Stomach (tissue), 19 donors: Measurements from ENCODE around the gene RNASEL. TPM values are rescaled to one million over a fixed set of nuclear protein-coding genes. Genes with fewer than 3 reads are reported as not detected.
A peak's percentile ranks its signal among the peaks of the same experiment; 100 is the strongest.

Experiments
- DNase-seq, 2 donors: peaks; one replicate each; pipeline versions ENCODE4 v3.0.0 to v3.0.0-alpha.2; 2013 to 2019
- H3K27ac ChIP-seq, 5 donors: fragments of 200-600 bp in 4 of 5; sonication (generic) in 4 of 5; one replicate each; pipeline ENCODE4 v1.5.1; 2013 to 2019; ENCODE audit warnings: mild to moderate bottlenecking in 1 of 5, moderate library complexity in 1 of 5
- H3K27me3 ChIP-seq, 3 donors: fragments of 200-600 bp; sonication (generic); one replicate each; pipeline ENCODE4 v1.5.1; 2017 to 2019; ENCODE audit warnings: mixed run types in 1 of 3
- H3K36me3 ChIP-seq, 4 donors: fragments of 200-600 bp; sonication (generic); 1 replicate in 3 of 4; 2 replicates in 1 of 4; pipeline ENCODE4 v1.5.1; 2016 to 2019
- H3K4me1 ChIP-seq, 4 donors: fragments of 200-600 bp; sonication (generic); one replicate each; pipeline ENCODE4 v1.5.1; 2016 to 2019
- H3K4me3 ChIP-seq, 4 donors: fragments of 200-600 bp; sonication (generic) in 3 of 4; one replicate each; pipeline ENCODE4 v1.5.1; 2016 to 2019; ENCODE audit warnings: mild to moderate bottlenecking in 1 of 4
- H3K9me3 ChIP-seq, 4 donors: fragments of 200-600 bp; sonication (generic); one replicate each; pipeline ENCODE4 v1.5.1; 2016 to 2019
- EP300 ChIP-seq: sonication (generic); formaldehyde crosslinking; IDR thresholded peaks from one replicate; pipeline ENCODE4 v1.6.1; 2017; ENCODE audit warnings: antibody characterized with exemption
- POLR2A ChIP-seq, 4 donors: fragments of 450-650 bp; IDR thresholded peaks; one replicate each; pipeline ENCODE4 v1.6.1; 2016; ENCODE audit warnings: antibody characterized with exemption in 4 of 4, control low read depth in 2 of 4, mild to moderate bottlenecking in 1 of 4, moderate library complexity in 1 of 4
- POLR2AphosphoS5 ChIP-seq, 3 donors: sonication (generic); formaldehyde crosslinking; IDR thresholded peaks; one replicate each; pipeline ENCODE4 v1.6.1; 2016; ENCODE audit warnings: antibody characterized with exemption in 3 of 3
- WGBS, 5 donors: extraction: QIAGEN DNeasy Blood & Tissue Kit in 3 of 5; methylation state at CpG; one replicate each; pipeline versions ENCODE4 v1.1.5 to v1.1.7; 2013 to 2018; 5-methylcytosine and 5-hydroxymethylcytosine counted together
- intact Hi-C: fragments of 100-400 bp; cut with DNase I; formaldehyde crosslinking; loops from one replicate; pipeline ENCODE4 v1.15.1; 2023; ENCODE audit warnings: low total_unique reads
- long read RNA-seq, 10 donors: transcript quantifications; one replicate each; lab custom pipeline, GENCODE V29; 2026
- polyA plus RNA-seq, 3 donors: library from polyadenylated mRNA; stranded (reverse); fragments of 200-250 nt; gene quantifications; one replicate each; pipeline ENCODE4 v1.2.3, GENCODE V29; 2013
- total RNA-seq, 5 donors: library from RNA; depleted of rRNA; stranded (reverse); fragments of >200 nt; gene quantifications; one replicate each; pipeline versions ENCODE4 v1.1.0 to v1.2.3, GENCODE V29; 2014 to 2016
- TF ChIP-seq, protein P1 (sequence below), 7 experiments: fragments of 450-650 bp in 4 of 7; fragments of 200-600 bp in 3 of 7; sonication (generic) in 3 of 7; IDR thresholded peaks; one replicate each; pipeline ENCODE4 v1.5.1; 2016 to 2019; ENCODE audit warnings: antibody characterized with exemption in 7 of 7, control low read depth in 2 of 7, mild to moderate bottlenecking in 1 of 7
- donor health status: healthy with polysubstance abuse.
- donor health status: Bipolar disorder and iron deficiency.
- donor health status: healthy.

Gene RNASEL, protein sequence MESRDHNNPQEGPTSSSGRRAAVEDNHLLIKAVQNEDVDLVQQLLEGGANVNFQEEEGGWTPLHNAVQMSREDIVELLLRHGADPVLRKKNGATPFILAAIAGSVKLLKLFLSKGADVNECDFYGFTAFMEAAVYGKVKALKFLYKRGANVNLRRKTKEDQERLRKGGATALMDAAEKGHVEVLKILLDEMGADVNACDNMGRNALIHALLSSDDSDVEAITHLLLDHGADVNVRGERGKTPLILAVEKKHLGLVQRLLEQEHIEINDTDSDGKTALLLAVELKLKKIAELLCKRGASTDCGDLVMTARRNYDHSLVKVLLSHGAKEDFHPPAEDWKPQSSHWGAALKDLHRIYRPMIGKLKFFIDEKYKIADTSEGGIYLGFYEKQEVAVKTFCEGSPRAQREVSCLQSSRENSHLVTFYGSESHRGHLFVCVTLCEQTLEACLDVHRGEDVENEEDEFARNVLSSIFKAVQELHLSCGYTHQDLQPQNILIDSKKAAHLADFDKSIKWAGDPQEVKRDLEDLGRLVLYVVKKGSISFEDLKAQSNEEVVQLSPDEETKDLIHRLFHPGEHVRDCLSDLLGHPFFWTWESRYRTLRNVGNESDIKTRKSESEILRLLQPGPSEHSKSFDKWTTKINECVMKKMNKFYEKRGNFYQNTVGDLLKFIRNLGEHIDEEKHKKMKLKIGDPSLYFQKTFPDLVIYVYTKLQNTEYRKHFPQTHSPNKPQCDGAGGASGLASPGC
- total RNA-seq (10 to 100 TPM in 1 of 5 donors, 1 to 10 TPM in 4; 4.3 to 11.1 (median 8.0) TPM), polyA plus RNA-seq (1 to 10 TPM; 3.2 to 4.7 (median 4.5) TPM)
- long read RNA-seq, donor 1: 0 reads
- long read RNA-seq, donor 2, full-length matches to known transcripts: 1 of 1 reads
- long read RNA-seq, donor 2, partial matches to known transcripts: 0 of 1 reads
- long read RNA-seq, donor 2, other reads (novel, unspliced or antisense): 0 of 1 reads
- long read RNA-seq, donor 3, full-length matches to known transcripts: 1 of 1 reads
- long read RNA-seq, donor 3, partial matches to known transcripts: 0 of 1 reads
- long read RNA-seq, donor 3, other reads (novel, unspliced or antisense): 0 of 1 reads
- long read RNA-seq, donor 4: 0 reads
- long read RNA-seq, donor 5, full-length matches to known transcripts: 1 of 1 reads
- long read RNA-seq, donor 5, partial matches to known transcripts: 0 of 1 reads
- long read RNA-seq, donor 5, other reads (novel, unspliced or antisense): 0 of 1 reads
- long read RNA-seq, donor 6: 0 reads
- long read RNA-seq, donor 7: 0 reads
- long read RNA-seq, donor 8, full-length matches to known transcripts: 2 of 2 reads
- long read RNA-seq, donor 8, partial matches to known transcripts: 0 of 2 reads
- long read RNA-seq, donor 8, other reads (novel, unspliced or antisense): 0 of 2 reads
- long read RNA-seq, donor 9: 0 reads
- long read RNA-seq, donor 10, full-length matches to known transcripts: 1 of 1 reads
- long read RNA-seq, donor 10, partial matches to known transcripts: 0 of 1 reads
- long read RNA-seq, donor 10, other reads (novel, unspliced or antisense): 0 of 1 reads

DNA sequence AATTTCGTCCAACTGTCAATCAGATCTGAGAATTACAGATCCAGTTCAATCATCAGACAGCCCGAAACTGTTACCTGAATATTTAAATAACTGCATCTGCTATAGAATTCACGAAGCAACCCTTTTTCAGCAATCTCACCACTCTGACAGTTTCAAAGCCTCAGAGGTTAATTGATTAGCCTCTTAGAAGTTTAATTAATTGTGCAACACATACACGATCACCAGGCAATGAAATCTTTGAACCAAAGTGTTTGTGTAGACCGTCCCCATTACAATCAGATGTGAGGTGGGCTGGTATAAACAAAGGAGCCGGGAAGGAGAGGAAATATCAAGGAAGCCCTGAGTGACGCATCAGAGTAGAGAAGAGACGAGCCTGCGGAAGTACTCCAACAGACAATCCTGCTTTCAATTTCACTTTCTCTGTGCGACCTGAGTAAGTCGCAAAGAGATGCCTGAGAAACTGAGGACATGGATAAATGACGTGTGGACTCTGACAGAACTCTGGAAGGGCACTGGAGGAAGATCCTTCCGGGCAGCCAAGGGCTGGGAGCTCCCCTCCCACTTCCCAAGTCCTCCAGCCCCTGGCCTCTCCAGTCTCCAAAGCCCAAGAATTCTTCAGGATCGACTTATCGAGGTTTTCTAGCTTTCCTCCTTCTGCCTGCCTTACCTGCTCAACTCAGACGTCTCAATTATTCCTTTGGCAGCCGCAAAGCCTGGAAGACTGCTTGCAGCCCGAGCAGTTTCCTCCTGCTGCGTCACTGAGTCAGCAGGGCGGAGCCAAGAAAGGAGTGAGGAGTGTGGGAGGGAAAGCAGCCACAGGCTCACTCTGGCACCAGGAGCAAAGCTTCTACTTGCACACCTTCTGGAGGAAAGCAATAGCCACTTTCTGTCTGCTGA is at the start of gene RNASEL:
RNASEL (minus strand) TSS at position 757 of the 897 bp plus-strand sequence. CDS start 2,450 bp downstream, outside the sequence.
- intact Hi-C loops: no loop called here
- 1 to 3% (median 1%) methylated on average over 20 of the region's 20 CpGs for WGBS, 5 donors

DNA sequence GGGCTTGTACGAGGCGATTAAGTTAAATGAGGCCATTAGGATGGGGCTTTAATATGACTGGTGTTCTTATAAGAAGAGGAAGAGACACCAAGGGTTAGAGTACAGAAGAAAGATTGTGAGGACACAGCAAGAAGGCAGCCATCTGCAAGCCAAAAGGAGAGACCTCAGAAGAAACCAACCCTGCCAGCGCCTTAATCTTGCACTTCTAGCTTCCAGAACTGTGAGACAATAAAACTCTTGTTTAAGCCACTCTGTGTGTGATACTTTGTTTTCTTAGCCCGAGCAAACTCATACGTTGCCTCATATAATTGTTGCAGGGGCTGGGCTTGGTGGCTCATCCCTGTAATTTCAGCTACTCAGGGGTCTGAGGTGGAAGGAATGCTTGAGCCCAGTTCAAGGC is 48.7 kb upstream of the RNASEL start:
- Histone ChIP-seq H3K4me1 (no peaks in the 10 kb centered on the region), H3K4me3 (no peak overlapping the region), H3K36me3 (no peaks in the 10 kb centered on the region), H3K9me3 (no peaks in the 10 kb centered on the region), H3K27me3 (peaks cover 0 to 4% (median 0%) of the 10 kb centered on the region in 3 donors), H3K27ac (no peak overlapping the region)
- TF ChIP-seq EP300 (no peak), POLR2AphosphoS5 (IDR thresholded peaks at IDR 0.05) (no peak), POLR2A (IDR thresholded peaks at IDR 0.05) (no peak)
- TF ChIP-seq, protein P1, sequence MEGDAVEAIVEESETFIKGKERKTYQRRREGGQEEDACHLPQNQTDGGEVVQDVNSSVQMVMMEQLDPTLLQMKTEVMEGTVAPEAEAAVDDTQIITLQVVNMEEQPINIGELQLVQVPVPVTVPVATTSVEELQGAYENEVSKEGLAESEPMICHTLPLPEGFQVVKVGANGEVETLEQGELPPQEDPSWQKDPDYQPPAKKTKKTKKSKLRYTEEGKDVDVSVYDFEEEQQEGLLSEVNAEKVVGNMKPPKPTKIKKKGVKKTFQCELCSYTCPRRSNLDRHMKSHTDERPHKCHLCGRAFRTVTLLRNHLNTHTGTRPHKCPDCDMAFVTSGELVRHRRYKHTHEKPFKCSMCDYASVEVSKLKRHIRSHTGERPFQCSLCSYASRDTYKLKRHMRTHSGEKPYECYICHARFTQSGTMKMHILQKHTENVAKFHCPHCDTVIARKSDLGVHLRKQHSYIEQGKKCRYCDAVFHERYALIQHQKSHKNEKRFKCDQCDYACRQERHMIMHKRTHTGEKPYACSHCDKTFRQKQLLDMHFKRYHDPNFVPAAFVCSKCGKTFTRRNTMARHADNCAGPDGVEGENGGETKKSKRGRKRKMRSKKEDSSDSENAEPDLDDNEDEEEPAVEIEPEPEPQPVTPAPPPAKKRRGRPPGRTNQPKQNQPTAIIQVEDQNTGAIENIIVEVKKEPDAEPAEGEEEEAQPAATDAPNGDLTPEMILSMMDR (IDR thresholded peaks at IDR 0.05): no peak
- intact Hi-C loops: no loop called here
- 66 to 88% (median 81%) methylated on average over 5 of the region's 5 CpGs for WGBS, 5 donors
- no peak for DNase-seq

More for the DNA sequence above, at the start of gene RNASEL:
- no peaks in the 10 kb centered on the region for H3K27me3 ChIP-seq
- peaks cover 0 to 9% (median 1%) of the 10 kb centered on the region in 4 donors for H3K36me3 ChIP-seq
- no peaks in the 10 kb centered on the region for H3K9me3 ChIP-seq
- peaks cover 17 to 45% (median 27%) of the 10 kb centered on the region in 4 donors for H3K4me1 ChIP-seq
- H3K27ac ChIP-seq: peak within 1 kb of the TSS; percentile 80 to 99 (median 95)
- H3K4me3 ChIP-seq: peak within 1 kb of the TSS; percentile 54 to 83 (median 62)
- peak; percentile 84 to 92 for DNase-seq
- TF ChIP-seq POLR2A (IDR thresholded peaks at IDR 0.05): no peak
- TF ChIP-seq EP300: no peak
- TF ChIP-seq, protein P1 (IDR thresholded peaks at IDR 0.05): peak in 1 of 7 experiments; percentile 8
- TF ChIP-seq POLR2AphosphoS5 (IDR thresholded peaks at IDR 0.05): peak in 2 of 3 donors; percentile 74 to 83

DNA sequence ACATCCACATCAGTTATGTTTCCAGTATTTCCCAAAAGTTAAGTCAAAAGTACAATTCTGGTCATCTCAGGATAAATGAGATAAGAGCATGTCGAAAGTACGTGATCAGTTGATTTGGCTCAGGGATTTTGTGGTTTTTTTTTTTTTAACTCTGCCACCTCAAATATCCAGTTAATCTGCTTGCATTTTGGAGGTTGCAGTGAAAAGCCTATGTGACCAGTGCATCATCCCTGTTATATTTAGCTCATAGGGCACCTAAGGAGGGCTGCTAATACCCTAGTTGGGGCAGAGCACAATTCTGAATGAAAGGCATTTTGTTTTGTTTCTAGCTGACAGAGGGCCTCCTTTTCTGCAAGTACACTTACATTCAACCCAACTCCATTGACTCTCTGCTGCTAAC is 46.8 kb upstream of the RNASEL start:
- H3K27ac ChIP-seq: no peak overlapping the region
- WGBS, 5 donors: 61 to 81% (median 66%) methylated on average over 2 of the region's 2 CpGs
- no peak for TF ChIP-seq EP300
- no peak for TF ChIP-seq POLR2A (IDR thresholded peaks at IDR 0.05)
- no peak for TF ChIP-seq POLR2AphosphoS5 (IDR thresholded peaks at IDR 0.05)
- TF ChIP-seq, protein P1 (IDR thresholded peaks at IDR 0.05): no peak

More for the DNA sequence above, 46.8 kb upstream of the RNASEL start:
- Histone ChIP-seq H3K9me3 (no peaks in the 10 kb centered on the region), H3K27me3 (peaks cover 0 to 4% (median 0%) of the 10 kb centered on the region in 3 donors), H3K36me3 (no peaks in the 10 kb centered on the region), H3K4me3 (no peak overlapping the region), H3K4me1 (peaks cover 0 to 7% (median 0%) of the 10 kb centered on the region in 4 donors)
- intact Hi-C loops: no loop called here
- no peak for DNase-seq
